Endothelial cell of hepatic sinusoid (primary cell): ENCODE results near the gene ATP1B4.
"Not testable (repeated sequence)": the region's sequence is repeated elsewhere in the genome, so short reads cannot be mapped to it uniquely, and the experiment has no call there.

Experiments used
- in situ Hi-C: cut with HindIII; loops from 2 replicates; pipeline ENCODE4 v1.10.0; 2017; ENCODE audit warnings: low sequenced_read_pairs

Gene ATP1B4

GRCh38 chrX:120361764-120362305 lies at the start of gene ATP1B4:
Gene ATP1B4, plus strand, starts transcription at chrX:120362089. Its CDS starts 80 bp downstream, at chrX:120362169.
- in situ Hi-C loops, result no loop called here

GRCh38 chrX:120315776-120316175 lies 46.1 kb upstream of the ATP1B4 start:
- in situ Hi-C loops, result no loop called here

DNA sequence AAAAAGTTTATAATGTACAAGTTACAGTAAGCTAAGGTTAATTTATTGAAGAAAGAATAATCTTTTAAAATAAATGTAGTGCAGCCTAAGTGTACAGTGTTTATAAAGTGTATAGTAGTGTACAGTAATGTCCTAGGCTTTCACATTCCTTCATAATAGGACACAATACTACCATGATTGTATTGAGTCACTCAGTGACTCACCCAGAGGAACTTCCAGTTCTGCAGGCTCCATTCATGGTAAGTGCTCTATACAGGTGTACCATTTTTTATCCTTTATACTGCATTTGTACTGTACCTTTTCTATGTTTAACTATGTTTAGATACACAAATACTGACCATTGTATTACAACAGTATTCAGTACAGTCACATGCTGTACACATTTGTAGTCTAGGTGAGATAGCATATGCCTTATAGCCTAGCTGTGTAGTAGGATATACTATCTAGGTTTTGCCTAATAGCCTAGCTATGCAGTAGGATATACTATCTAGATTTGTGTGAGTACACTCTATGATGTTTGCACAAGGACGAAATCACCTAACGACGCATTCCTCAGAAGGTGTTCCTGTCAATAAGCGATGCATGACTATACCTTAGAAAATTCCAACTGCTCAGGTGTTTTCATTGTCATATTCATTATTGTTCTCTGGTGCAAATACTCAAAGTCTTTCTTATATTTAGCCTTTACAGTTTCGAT lies 45.2 kb upstream of the ATP1B4 start:
- in situ Hi-C loops, result no loop called here

GRCh38 chrX:120318411-120318810 lies 43.5 kb upstream of the ATP1B4 start:
- in situ Hi-C loops, result no loop called here

- in situ Hi-C loops, result no loop called here
Observed at GRCh38 chrX:120321520-120322281, 40.2 kb upstream of the ATP1B4 start.

DNA sequence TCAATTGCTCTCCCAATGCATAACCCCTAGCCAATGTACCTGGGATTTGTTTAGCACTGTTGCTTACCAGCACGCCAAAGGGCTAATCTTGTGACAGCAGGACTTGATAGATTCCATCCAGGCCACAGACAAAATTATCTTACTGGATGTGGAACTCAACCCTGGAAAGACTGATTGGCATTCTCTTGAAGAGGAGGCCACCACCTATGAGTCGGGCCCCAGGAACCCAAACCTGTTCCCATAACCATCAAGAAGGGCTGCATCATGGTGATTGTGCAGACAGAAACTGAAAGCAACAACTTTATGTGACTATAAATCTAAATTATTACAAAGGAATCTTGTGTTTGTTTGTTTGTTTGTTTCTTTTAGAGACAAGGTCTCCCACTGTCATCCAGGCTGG lies 30.8 kb upstream of the ATP1B4 start:
- in situ Hi-C loops, result no loop called here

- in situ Hi-C loops, result no loop called here
Observed at GRCh38 chrX:120332394-120332793, 29.5 kb upstream of the ATP1B4 start.

DNA sequence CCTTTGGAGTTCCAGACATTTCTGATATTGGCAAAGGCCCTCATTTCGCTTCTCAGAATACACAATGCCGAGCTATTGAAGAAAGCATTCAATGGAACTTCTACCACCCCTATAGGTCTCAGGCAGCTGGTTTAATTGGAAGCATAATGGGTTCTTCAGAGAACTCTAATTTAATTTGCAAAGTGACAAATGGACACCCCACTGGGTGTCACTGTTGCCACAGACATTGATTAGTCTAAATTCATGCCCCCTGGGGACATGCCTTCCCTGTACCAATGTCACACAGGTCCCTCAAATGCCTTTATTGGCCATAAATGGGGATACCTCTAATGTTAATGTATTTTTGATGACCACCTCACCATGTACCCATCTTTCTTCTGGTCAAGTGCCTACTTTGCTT lies 27.7 kb upstream of the ATP1B4 start:
- in situ Hi-C loops, result no loop called here

DNA sequence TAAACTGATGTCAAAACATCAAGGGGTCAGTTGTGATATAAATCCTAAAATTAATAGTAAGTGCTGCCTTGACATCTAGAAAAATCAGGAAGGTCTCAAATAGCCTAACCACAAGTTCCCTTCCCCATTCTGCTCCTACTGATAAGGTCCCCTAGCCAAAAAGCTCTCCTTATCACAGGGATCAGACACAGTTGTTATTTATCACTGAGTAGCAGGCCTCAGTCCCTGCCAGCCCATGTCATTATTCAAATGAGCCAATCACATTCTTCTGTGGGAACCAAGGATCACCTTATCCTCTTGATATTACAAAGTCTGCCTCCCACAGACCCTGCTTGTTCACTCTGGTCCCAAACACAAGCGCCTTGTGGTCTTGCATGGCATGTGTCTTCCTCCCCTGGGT lies 27.3 kb upstream of the ATP1B4 start:
- in situ Hi-C loops, result no loop called here

- in situ Hi-C loops, result no loop called here
Observed at GRCh38 chrX:120335289-120335688, 26.6 kb upstream of the ATP1B4 start.

DNA sequence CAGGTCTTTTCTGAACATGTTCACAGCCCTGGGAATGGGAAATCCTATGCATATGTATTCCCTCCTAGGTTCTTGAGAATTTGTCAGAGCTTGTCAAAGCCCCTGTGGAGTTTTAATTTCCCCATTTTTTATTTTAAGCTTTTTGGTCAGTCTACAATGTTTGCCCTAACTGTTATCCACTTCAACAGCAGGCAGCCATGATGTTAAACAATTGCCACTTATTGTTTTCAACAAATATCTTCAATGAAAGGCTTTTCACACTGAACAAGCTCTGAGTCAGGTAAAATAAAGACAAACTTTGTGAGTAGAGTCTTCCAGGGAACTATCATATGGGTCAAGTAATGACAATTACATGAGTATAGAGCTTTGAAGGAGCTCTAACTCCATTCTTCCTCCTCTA lies 25.0 kb upstream of the ATP1B4 start:
- in situ Hi-C loops, result no loop called here

DNA sequence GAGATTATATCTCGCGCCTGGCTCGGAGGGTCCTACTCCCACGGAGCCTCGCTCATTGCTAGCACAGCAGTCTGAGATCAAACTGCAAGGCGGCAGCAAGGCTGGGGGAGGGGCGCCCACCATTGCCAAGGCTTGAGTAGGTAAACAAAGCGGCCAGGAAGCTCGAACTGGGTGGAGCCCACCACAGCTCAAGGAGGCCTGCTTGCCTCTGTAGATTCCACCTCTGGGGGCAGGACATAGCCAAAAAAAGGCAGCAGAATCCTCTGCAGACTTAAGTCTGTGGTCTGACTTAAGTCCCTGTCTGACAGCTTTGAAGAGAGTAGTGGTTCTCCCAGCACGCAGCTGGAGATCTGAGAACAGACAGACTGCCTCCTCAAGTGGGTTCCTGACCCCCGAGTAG lies 17.3 kb upstream of the ATP1B4 start:
- in situ Hi-C loops, result not testable (repeated sequence)

GRCh38 chrX:120350450-120351138 lies 11.3 kb upstream of the ATP1B4 start:
- in situ Hi-C loops, result no loop called here

DNA sequence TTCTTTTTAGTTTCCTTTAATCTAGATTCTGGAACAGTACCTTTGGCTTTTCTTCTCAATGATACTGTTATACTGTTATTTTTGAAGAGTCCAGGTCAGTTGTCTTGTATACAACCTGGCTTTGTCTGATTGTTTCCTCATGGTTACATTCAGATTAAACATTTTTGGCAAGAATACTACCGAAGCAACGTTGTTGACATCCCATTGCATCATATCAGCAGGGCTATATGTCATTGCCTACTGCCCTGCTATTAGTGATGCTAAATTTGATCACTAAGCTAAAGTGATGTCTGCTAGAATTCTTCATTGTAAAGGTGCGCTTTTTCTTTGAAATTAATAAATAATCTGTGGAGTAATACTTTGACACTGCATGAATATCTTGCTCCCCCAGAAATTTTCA lies 5.8 kb upstream of the ATP1B4 start:
- in situ Hi-C loops, result no loop called here

DNA sequence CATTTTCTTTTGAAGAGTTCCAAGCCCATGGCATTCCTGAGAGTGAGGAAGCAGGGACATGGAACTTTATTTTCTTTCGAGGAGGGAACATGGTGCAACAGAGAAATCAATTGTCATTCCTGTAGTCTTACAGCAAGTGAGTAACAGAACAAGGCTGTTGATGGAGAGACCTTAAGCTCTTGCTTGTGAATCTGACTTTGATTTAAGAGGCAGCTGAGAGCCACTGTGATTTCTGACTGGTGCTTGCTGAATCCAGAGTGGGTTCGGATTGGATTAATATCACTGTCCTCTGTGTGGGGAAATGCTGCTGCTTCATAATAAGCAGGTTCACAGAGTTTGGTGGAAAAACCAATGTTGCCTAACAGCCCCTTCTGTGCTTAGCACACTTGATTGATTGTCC lies 4.7 kb upstream of the ATP1B4 start:
- in situ Hi-C loops, result no loop called here

DNA sequence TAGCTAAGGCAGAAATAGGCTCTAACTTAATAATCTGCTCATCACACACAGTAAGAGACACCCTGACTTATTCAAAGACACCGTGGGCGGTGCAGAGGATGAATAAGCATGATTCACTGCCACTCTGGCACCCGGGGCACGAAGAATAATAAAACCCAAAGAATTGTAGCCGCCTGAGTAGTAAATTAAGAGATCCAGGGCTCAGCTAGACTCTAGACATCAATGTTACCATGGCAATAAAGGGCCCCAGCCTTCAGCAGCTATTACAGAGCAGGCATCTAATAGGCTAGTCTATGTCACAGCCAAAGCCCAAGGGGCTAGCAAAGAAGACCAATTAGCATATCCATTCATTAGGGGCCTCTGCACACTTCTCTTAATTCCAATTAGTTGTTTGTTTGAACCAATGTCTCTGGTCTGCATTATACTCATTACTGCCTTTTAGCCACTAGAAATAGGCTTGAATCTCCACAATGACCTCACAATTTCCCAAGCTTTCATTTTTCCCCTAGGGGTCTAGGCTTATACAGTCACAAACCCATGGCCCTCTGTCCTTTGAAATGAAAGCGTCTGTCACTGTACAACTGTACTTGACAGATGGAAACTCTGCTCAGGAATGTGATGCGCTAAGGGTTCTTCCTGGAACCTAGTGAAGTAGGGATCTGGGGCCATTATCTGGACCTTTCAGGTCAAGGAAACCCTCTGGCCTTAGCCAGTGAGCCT lies 3.0 kb upstream of the ATP1B4 start:
- in situ Hi-C loops, result no loop called here

GRCh38 chrX:120365320-120365719 lies 3.4 kb downstream of the ATP1B4 start:
- in situ Hi-C loops, result no loop called here

DNA sequence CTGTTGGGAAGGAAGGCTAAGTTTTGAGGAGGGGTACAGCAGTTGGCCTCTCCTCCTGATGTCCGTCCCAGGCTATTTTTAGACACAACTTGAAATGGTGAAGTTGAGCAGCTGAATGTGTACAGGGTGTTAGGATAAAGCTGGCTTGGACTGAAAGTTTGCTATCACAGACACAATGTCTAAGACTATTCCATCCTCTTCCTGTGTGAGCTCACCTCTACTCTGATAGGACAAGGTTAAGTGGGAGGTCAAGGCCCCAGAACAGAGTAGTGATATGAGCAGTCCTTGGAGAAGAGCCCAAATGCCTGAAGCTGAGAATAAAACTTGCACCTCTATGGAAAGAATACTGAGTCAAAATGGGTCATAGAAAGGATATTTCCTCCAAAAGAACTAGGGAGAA lies 4.1 kb downstream of the ATP1B4 start:
- in situ Hi-C loops, result no loop called here

GRCh38 chrX:120366794-120367193 lies 4.9 kb downstream of the ATP1B4 start:
- in situ Hi-C loops, result no loop called here

DNA sequence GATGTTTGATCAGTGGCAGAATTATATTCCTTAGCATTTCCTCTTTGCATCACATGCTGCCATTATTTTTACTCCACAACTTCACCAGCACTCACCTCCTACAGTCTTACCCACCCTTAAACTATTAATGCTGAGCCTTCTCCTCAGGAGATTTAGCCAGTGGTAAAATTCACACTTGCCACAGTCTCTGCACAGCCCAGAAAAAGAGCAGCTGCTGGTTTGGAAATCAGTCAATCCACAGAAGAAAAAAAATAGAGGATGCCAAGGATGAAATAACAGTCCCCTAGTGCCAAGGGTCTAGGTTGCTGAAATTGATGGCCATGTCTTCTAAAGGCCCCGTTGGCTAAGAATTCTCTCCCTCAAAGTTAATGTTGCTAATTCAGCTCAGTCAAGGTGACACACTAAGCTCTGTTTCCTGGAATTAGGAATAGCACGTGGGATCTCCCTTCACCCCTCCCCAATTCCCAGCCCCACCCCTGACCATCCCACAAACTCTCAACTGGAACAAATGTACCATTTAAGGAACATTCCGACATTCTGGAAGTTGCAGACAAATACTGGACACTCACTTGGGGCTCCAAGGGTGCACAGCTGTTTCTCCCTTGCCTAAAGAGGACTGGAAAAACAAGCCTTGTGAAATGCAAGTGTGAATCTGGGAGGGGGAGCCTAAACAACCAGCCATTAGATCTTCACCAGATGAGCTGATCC lies 5.7 kb downstream of the ATP1B4 start:
- in situ Hi-C loops, result no loop called here
